ENCODE data around the gene SLC25A42.

GRCh38 chr19:19111967-19112580, 48.3 kb downstream of the SLC25A42 start:
- TF ChIP-seq ZNF274 (IDR thresholded peaks at IDR 0.05; ENCODE audit: low read depth, low read length) (no peak), YY1 (IDR thresholded peaks at IDR 0.05; ENCODE audit: insufficient read depth, insufficient read length) (no peak), SUZ12 (IDR thresholded peaks at IDR 0.05; ENCODE audit: extremely low read depth, insufficient read depth, insufficient read length) (no peak)

Measured in NT2/D1 (cell line).